Body of pancreas (tissue), 4 donors: ENCODE data around the gene CD300H. TPM values are rescaled to one million over a fixed set of nuclear protein-coding genes. Genes with fewer than 3 reads are reported as not detected.
A peak's percentile ranks its signal among the peaks of the same experiment; 100 is the strongest.

Experiments used
- ATAC-seq: fragments of 150-250 bp; one replicate; pipeline ENCODE4 v1.9.1; 2016
- DNase-seq, 4 donors: peaks; one replicate each; pipeline ENCODE4 v3.0.0-alpha.2; 2019
- H3K27ac ChIP-seq, 4 donors: fragments of 200-600 bp; sonication (generic); 1 replicate in 3 of 4; 2 replicates in 1 of 4; pipeline versions ENCODE4 v1.5.1 to v1.6.1; 2016 to 2019; ENCODE audit warnings: mild to moderate bottlenecking in 1 of 4, mixed read lengths in 1 of 4, moderate library complexity in 1 of 4
- H3K27me3 ChIP-seq, 2 donors: fragments of 200-600 bp; sonication (generic); one replicate each; pipeline ENCODE4 v1.6.0; 2016; ENCODE audit warnings: mild to moderate bottlenecking in 1 of 2
- H3K36me3 ChIP-seq, 2 donors: fragments of 200-600 bp; sonication (generic); replicated peaks in 1 of 2; 2 replicates each; pipeline ENCODE4 v1.5.1; 2016; ENCODE audit warnings: low read depth in 2 of 2; ENCODE audit not compliant: insufficient read depth in 1 of 2
- H3K4me1 ChIP-seq: fragments of 200-600 bp; sonication (generic); one replicate; pipeline ENCODE4 v1.6.0; 2016
- H3K4me3 ChIP-seq, 2 donors: fragments of 200-600 bp; sonication (generic); 1 replicate in 1 of 2; 2 replicates in 1 of 2; pipeline ENCODE4 v1.5.1; 2016 to 2019
- H3K9me3 ChIP-seq, 3 donors: fragments of 200-600 bp; sonication (generic); 1 replicate in 2 of 3; 2 replicates in 1 of 3; pipeline ENCODE4 v1.5.1; 2016
- POLR2A ChIP-seq, 3 donors: fragments of 450-650 bp; IDR thresholded peaks; one replicate each; pipeline ENCODE4 v1.6.1; 2016; ENCODE audit warnings: antibody characterized with exemption in 3 of 3, mild to moderate bottlenecking in 2 of 3
- WGBS, 2 donors: methylation state at CpG; one replicate each; pipeline ENCODE4 v1.1.5; 2017; 5-methylcytosine and 5-hydroxymethylcytosine counted together
- intact Hi-C: fragments of 100-400 bp; cut with DNase I; formaldehyde crosslinking; loops from one replicate; pipeline ENCODE4 v1.15.1; 2023
- total RNA-seq, 2 donors: library from RNA; depleted of rRNA; stranded (reverse); fragments of >200 nt; gene quantifications; one replicate each; pipeline ENCODE4 v1.1.0, GENCODE V29; 2016
- TF ChIP-seq, protein P1 (sequence below), 7 experiments: fragments of 450-650 bp in 4 of 7; fragments of 200-600 bp in 3 of 7; sonication (generic) in 3 of 7; IDR thresholded peaks; one replicate each; pipeline ENCODE4 v1.5.1; 2016 to 2019; ENCODE audit warnings: antibody characterized with exemption in 7 of 7

The CD300H gene
- total RNA-seq, 2 donors from 2014 or later: not detected

DNA sequence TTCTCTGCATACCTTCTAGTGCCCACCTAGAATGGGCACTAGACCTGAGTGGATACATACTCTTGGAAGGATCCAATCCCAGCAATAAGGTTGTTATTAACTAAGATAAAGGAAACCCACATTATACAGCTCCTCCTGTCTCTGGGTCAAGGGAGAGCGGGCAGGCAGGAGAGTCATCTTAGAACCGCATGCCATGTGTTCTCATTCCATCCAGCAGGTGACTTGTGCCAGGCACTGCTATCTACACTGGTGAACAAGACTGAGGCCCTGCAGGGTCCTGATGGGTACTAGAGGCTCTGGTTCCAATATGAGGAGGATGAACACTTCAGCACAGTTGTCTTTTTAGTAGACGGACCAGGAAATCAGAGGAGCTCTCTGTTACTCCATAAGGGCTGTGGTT lies 5.9 kb upstream of the CD300H start:
- Histone ChIP-seq H3K4me1 (no peaks in the 10 kb centered on the region), H3K27ac (no peak overlapping the region), H3K36me3 (no peaks in the 10 kb centered on the region), H3K4me3 (no peak overlapping the region), H3K9me3 (no peaks in the 10 kb centered on the region), H3K27me3 (no peaks in the 10 kb centered on the region)
- 70 to 89% methylated on average over 2 to 3 of the region's 3 CpGs for WGBS, 2 donors
- ATAC-seq (no peak), DNase-seq (no peak)
- intact Hi-C loops: no loop called here
- TF ChIP-seq POLR2A (IDR thresholded peaks at IDR 0.05): no peak
- TF ChIP-seq, protein P1, sequence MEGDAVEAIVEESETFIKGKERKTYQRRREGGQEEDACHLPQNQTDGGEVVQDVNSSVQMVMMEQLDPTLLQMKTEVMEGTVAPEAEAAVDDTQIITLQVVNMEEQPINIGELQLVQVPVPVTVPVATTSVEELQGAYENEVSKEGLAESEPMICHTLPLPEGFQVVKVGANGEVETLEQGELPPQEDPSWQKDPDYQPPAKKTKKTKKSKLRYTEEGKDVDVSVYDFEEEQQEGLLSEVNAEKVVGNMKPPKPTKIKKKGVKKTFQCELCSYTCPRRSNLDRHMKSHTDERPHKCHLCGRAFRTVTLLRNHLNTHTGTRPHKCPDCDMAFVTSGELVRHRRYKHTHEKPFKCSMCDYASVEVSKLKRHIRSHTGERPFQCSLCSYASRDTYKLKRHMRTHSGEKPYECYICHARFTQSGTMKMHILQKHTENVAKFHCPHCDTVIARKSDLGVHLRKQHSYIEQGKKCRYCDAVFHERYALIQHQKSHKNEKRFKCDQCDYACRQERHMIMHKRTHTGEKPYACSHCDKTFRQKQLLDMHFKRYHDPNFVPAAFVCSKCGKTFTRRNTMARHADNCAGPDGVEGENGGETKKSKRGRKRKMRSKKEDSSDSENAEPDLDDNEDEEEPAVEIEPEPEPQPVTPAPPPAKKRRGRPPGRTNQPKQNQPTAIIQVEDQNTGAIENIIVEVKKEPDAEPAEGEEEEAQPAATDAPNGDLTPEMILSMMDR (IDR thresholded peaks at IDR 0.05): no peak

DNA sequence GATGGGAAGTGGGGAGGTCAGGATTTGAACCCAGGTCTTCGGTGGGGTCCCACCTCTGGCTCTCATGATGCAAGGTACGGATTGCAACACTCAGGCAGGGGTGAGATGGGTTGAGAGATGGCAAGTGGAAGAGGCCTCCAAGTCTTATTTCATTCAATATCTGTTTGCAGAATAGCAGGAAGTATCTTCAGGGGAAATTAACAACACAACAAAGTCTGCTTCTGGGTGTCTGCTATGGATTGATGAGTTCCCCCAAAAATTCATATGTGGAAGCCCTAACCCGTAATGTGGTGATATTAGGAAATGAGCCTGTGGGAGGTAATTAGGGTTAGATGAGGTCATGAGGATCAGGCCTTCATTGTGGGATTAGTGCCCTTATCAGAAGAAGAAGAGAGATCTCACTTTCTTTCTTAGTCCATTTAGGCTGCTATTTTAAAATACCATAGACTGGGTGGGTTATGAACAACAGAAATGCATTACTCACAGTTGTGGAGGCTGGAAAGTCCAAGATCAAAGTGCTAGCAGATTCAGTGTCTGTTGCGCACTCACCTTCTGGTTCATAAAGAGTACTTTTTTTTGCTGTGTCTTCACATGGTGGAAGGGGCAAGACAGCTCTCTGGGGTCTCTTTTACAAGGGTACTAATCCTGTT lies 4.4 kb upstream of the CD300H start:
- no peak for DNase-seq
- H3K9me3 ChIP-seq: no peaks in the 10 kb centered on the region
- intact Hi-C loops: no loop called here
- no peak for TF ChIP-seq POLR2A (IDR thresholded peaks at IDR 0.05)
- TF ChIP-seq, protein P1 (IDR thresholded peaks at IDR 0.05): no peak
- no peak overlapping the region for H3K4me3 ChIP-seq
- H3K27me3 ChIP-seq: no peaks in the 10 kb centered on the region
- H3K4me1 ChIP-seq: no peaks in the 10 kb centered on the region
- ATAC-seq: no peak
- H3K36me3 ChIP-seq: no peaks in the 10 kb centered on the region
- 59 to 74% methylated on average over 4 of the region's 4 CpGs for WGBS, 2 donors
- no peak overlapping the region for H3K27ac ChIP-seq

DNA sequence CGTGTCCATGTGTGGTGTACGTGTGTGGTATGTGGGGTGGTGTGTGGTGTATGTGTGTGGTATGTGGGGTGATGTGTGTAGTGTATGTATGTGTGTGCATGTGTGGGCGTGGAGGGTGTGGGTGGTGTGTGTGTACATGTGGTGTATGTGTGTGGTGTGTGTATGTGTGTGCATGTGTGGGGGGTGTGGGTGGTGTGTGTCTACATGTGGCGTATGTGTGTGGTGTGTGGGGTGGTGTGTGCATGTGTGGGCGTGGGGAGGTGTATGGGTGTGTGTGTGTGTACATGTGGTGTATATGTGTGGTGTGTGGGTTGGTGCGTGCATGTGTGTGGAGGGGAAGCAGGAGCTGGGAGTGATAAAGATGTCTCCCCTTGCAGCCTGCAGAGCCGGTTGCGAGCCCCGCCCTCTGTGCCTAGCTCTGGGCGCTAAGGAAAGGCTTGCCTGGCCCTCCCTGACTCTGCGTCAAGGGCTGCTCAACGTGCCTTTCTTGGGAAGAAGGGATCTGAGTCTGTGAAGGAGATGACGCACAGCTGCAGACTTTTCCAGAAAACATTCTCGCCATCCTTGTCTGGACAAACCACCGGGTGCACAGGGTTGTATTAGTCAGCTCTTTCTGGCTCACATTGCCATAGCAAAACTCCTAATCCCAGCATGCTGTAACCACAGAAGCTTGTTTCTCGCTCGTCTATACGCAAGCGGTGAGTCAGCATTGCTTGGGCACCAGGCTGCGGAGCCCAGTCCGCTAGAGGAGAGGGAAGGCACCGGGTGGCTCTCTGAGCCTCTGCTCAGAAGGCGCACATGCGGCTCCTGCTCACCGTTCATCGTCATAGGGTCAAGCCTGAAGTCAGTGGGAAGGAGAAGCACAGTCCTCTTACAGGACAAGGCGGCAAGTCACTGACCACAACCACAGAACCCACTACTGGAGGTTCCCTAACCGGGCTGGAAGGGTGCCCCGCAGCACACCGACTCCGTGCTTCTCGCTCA lies 2.0 kb upstream of the CD300H start:
- no peaks in the 10 kb centered on the region for H3K9me3 ChIP-seq
- H3K36me3 ChIP-seq: no peaks in the 10 kb centered on the region
- H3K4me1 ChIP-seq: no peaks in the 10 kb centered on the region
- ATAC-seq (peak; percentile 63), DNase-seq (peak; percentile 13 to 73 (median 20))
- TF ChIP-seq, protein P1 (IDR thresholded peaks at IDR 0.05): no peak
- no peak for TF ChIP-seq POLR2A (IDR thresholded peaks at IDR 0.05)
- 42 to 59% methylated on average over 27 to 32 of the region's 32 CpGs for WGBS, 2 donors
- no peaks in the 10 kb centered on the region for H3K27me3 ChIP-seq
- H3K4me3 ChIP-seq: no peak overlapping the region
- intact Hi-C loops: no loop called here
- H3K27ac ChIP-seq: no peak overlapping the region

DNA sequence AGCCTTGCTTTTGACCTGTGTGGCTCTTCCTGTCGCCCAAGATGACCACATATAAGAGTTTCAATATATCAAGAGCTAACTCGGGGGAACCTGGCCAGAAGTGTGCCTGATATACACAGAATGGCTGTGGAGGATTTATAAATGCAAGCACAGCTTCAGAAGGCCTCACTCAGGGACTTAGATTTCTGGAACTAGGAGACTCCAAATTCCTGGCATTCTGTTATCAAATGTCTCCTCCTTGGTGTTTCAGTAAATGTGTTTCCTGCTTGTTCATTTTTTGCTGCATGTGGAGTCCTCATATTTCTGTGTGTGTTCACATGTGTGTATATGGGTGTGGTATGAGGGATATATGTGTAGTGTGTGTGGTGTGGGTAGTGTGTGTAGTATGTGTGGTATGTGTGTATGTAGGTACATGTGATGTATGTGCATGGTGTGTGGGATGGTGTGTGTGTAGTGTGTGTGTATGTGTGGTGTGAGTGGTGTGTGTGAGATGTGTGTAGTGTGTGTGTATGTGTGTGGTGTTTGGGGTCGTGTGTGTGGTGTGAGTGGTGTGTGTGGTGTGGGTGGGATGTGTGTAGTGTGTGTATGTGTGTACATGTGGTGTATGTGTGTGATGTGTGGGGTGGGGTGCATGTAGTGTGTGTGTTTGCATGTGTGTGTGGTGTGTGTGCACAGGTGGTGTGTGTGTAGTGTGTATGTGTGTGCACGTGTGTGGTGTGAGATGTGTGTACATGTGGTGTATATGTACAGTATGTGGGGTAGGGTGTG lies 981 bp upstream of the CD300H start:
- no peak for ATAC-seq
- Histone ChIP-seq H3K27me3 (no peaks in the 10 kb centered on the region), H3K4me3 (no peak overlapping the region), H3K4me1 (no peaks in the 10 kb centered on the region), H3K27ac (no peak overlapping the region), H3K9me3 (no peaks in the 10 kb centered on the region), H3K36me3 (no peaks in the 10 kb centered on the region)
- 44 to 46% methylated on average over 4 of the region's 4 CpGs for WGBS, 2 donors
- no peak for TF ChIP-seq POLR2A (IDR thresholded peaks at IDR 0.05)
- TF ChIP-seq, protein P1 (IDR thresholded peaks at IDR 0.05): no peak
- DNase-seq: no peak
- intact Hi-C loops: no loop called here
